ENCODE data around the gene RASGRP4. TPM values are rescaled to one million over a fixed set of nuclear protein-coding genes. Genes with fewer than 3 reads are reported as not detected.

RASGRP4 gene
- total RNA-seq, 1 experiment from 2014 or later, result not detected

DNA sequence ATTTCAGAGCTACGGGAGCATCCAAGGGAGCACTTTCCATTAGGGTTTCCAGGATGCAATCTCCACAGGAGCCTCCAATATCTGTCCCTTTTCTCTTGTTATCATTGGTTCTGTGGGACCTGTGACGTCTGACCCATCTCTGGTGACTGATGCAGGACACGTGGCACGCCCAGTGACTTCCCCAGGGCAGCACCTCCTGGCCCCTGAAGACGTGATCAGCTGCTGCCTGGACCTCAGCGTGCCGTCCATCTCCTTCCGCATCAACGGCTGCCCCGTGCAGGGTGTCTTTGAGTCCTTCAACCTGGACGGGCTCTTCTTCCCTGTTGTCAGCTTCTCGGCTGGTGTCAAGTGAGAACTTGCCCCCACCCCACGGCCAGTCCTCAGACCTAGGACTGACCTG is 33.0 kb upstream of the RASGRP4 start:
- intact Hi-C loops (cut with micrococcal nuclease; ENCODE audit: unreplicated experiment), result no loop called here
- TF ChIP-seq EZH2 (IDR thresholded peaks at IDR 0.05; ENCODE audit: borderline replicate concordance, low read depth, low read length, poor library complexity, severe bottlenecking), result no peak
- TF ChIP-seq, protein P1, sequence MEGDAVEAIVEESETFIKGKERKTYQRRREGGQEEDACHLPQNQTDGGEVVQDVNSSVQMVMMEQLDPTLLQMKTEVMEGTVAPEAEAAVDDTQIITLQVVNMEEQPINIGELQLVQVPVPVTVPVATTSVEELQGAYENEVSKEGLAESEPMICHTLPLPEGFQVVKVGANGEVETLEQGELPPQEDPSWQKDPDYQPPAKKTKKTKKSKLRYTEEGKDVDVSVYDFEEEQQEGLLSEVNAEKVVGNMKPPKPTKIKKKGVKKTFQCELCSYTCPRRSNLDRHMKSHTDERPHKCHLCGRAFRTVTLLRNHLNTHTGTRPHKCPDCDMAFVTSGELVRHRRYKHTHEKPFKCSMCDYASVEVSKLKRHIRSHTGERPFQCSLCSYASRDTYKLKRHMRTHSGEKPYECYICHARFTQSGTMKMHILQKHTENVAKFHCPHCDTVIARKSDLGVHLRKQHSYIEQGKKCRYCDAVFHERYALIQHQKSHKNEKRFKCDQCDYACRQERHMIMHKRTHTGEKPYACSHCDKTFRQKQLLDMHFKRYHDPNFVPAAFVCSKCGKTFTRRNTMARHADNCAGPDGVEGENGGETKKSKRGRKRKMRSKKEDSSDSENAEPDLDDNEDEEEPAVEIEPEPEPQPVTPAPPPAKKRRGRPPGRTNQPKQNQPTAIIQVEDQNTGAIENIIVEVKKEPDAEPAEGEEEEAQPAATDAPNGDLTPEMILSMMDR (conservative IDR thresholded peaks at IDR 0.05; ENCODE audit: low read depth, low read length), result no peak
- Histone ChIP-seq H3K9me3 (ENCODE audit: low read depth, low read length, poor library complexity, severe bottlenecking) (no peaks in the 10 kb centered on the region), H3K36me3 (ENCODE audit: insufficient read depth, low read length, poor library complexity, severe bottlenecking) (no peaks in the 10 kb centered on the region), H3K4me1 (ENCODE audit: insufficient read depth, low read length, poor library complexity, severe bottlenecking) (no peaks in the 10 kb centered on the region), H3K4me3 (ENCODE audit: low read depth, low read length, poor library complexity, severe bottlenecking) (no peak overlapping the region), H3K27me3 (replicated peaks; ENCODE audit: insufficient read depth, low read depth, low read length, poor library complexity) (no peaks in the 10 kb centered on the region), H3K27ac (ENCODE audit: low read depth, low read length, poor library complexity, severe bottlenecking) (no peak overlapping the region)
- BruUV-seq (replicated peaks), result no TSS peak
- POLR2A ChIA-PET (ENCODE audit: low non-redundant PET), result no interaction called here
- DNase-seq (ENCODE audit: low spot score), result no peak
- CTCF ChIA-PET, result no interaction called here

GRCh38 chr19:38457690-38458405 is 31.8 kb upstream of the RASGRP4 start:
- H3K9me3 ChIP-seq (ENCODE audit: low read depth, low read length, poor library complexity, severe bottlenecking), result no peaks in the 10 kb centered on the region
- no peaks in the 10 kb centered on the region for H3K36me3 ChIP-seq (ENCODE audit: insufficient read depth, low read length, poor library complexity, severe bottlenecking)
- no peak for DNase-seq (ENCODE audit: low spot score)
- no peaks in the 10 kb centered on the region for H3K4me1 ChIP-seq (ENCODE audit: insufficient read depth, low read length, poor library complexity, severe bottlenecking)
- H3K27ac ChIP-seq (ENCODE audit: low read depth, low read length, poor library complexity, severe bottlenecking), result no peak overlapping the region
- intact Hi-C loops (cut with micrococcal nuclease; ENCODE audit: unreplicated experiment), result no loop called here
- no peaks in the 10 kb centered on the region for H3K27me3 ChIP-seq (replicated peaks; ENCODE audit: insufficient read depth, low read depth, low read length, poor library complexity)
- no peak overlapping the region for H3K4me3 ChIP-seq (ENCODE audit: low read depth, low read length, poor library complexity, severe bottlenecking)
- POLR2A ChIA-PET (ENCODE audit: low non-redundant PET), result no interaction called here
- CTCF ChIA-PET, result no interaction called here
- BruUV-seq (replicated peaks), result no TSS peak
- TF ChIP-seq EZH2 (IDR thresholded peaks at IDR 0.05; ENCODE audit: borderline replicate concordance, low read depth, low read length, poor library complexity, severe bottlenecking), result no peak
- TF ChIP-seq, protein P1 (conservative IDR thresholded peaks at IDR 0.05; ENCODE audit: low read depth, low read length), result no peak

- intact Hi-C loops (cut with micrococcal nuclease; ENCODE audit: unreplicated experiment), result no loop called here
- no peaks in the 10 kb centered on the region for H3K9me3 ChIP-seq (ENCODE audit: low read depth, low read length, poor library complexity, severe bottlenecking)
- no peak for DNase-seq (ENCODE audit: low spot score)
- CTCF ChIA-PET, result no interaction called here
- H3K4me1 ChIP-seq (ENCODE audit: insufficient read depth, low read length, poor library complexity, severe bottlenecking), result no peaks in the 10 kb centered on the region
- no peaks in the 10 kb centered on the region for H3K36me3 ChIP-seq (ENCODE audit: insufficient read depth, low read length, poor library complexity, severe bottlenecking)
- BruUV-seq (replicated peaks), result no TSS peak
- no peak for TF ChIP-seq EZH2 (IDR thresholded peaks at IDR 0.05; ENCODE audit: borderline replicate concordance, low read depth, low read length, poor library complexity, severe bottlenecking)
- TF ChIP-seq, protein P1 (conservative IDR thresholded peaks at IDR 0.05; ENCODE audit: low read depth, low read length), result no peak
- POLR2A ChIA-PET (ENCODE audit: low non-redundant PET), result no interaction called here
- H3K27me3 ChIP-seq (replicated peaks; ENCODE audit: insufficient read depth, low read depth, low read length, poor library complexity), result no peaks in the 10 kb centered on the region
- no peak overlapping the region for H3K27ac ChIP-seq (ENCODE audit: low read depth, low read length, poor library complexity, severe bottlenecking)
- no peak overlapping the region for H3K4me3 ChIP-seq (ENCODE audit: low read depth, low read length, poor library complexity, severe bottlenecking)
These were observed 31.2 kb upstream of the RASGRP4 start for GRCh38 chr19:38457202-38457601.

All from A673 (cell line).